SJSA1 (cell line): ENCODE results near the gene SMIM13. TPM values are rescaled to one million over a fixed set of nuclear protein-coding genes. Genes with fewer than 3 reads are reported as not detected.
"Not testable (repeated sequence)": the region's sequence is repeated elsewhere in the genome, so short reads cannot be mapped to it uniquely, and the experiment has no call there.

Experiments used
- DNase-seq, 2 experiments: peaks; one replicate each; pipeline ENCODE4 v3.0.0-alpha.2; 2015 to 2020; ENCODE audit warnings: low spot score in 2 of 2, low read depth in 1 of 2
- H3K27ac ChIP-seq: fragments of 250-450 bp; sonication (Bioruptor Pico); 2 replicates; pipeline ENCODE4 v1.5.1; 2020; ENCODE audit warnings: mild to moderate bottlenecking, moderate library complexity
- H3K27me3 ChIP-seq: fragments of 250-450 bp; sonication (Bioruptor Pico); replicated peaks from 2 replicates; pipeline ENCODE4 v1.5.1; 2020; ENCODE audit warnings: mild to moderate bottlenecking, moderate library complexity
- H3K36me3 ChIP-seq: fragments of 250-450 bp; sonication (Bioruptor Pico); 2 replicates; pipeline ENCODE4 v1.5.1; 2020; ENCODE audit warnings: mild to moderate bottlenecking
- H3K4me1 ChIP-seq: fragments of 250-450 bp; sonication (Bioruptor Pico); replicated peaks from 2 replicates; pipeline ENCODE4 v1.6.1; 2021; ENCODE audit warnings: mild to moderate bottlenecking
- H3K4me3 ChIP-seq: fragments of 250-450 bp; sonication (Bioruptor Pico); 2 replicates; pipeline ENCODE4 v1.5.1; 2020; ENCODE audit warnings: mild to moderate bottlenecking
- H3K9me3 ChIP-seq: fragments of 250-450 bp; sonication (Bioruptor Pico); replicated peaks from 2 replicates; pipeline ENCODE4 v1.5.1; 2020; ENCODE audit warnings: mild to moderate bottlenecking
- total RNA-seq: library from RNA; depleted of rRNA; stranded (reverse); fragments of >200 nt; shearing (Covaris generic); gene quantifications from 2 replicates; pipeline ENCODE4 v1.2.3, GENCODE V29; 2014

Gene SMIM13
- total RNA-seq, 1 experiment from 2014 or later, result 35.9 TPM

- H3K36me3 ChIP-seq, H3K4me3 ChIP-seq, H3K9me3 ChIP-seq, H3K27me3 ChIP-seq, H3K27ac ChIP-seq: not testable (repeated sequence)
- peak in 1 of 2 experiments; percentile 31 for DNase-seq
- peaks cover 10% of the 10 kb centered on the region for H3K4me1 ChIP-seq
Observed at GRCh38 chr6:11115808-11116536, 22.3 kb downstream of the SMIM13 start.

GRCh38 chr6:11120271-11121005 lies 26.8 kb downstream of the SMIM13 start:
- Histone ChIP-seq H3K9me3 (no peaks in the 10 kb centered on the region), H3K27ac (0 out of 2 replicates have a peak overlapping the region, but pooled peaks have one; percentile 1), H3K36me3 (no peaks in the 10 kb centered on the region), H3K27me3 (no peaks in the 10 kb centered on the region; the same call in 1 of the 2 replicates), H3K4me1 (peaks cover 10% of the 10 kb centered on the region), H3K4me3 (no peak overlapping the region)
- peak in 1 of 2 experiments; percentile 48 for DNase-seq

GRCh38 chr6:11121851-11122250 lies 28.2 kb downstream of the SMIM13 start:
- no peaks in the 10 kb centered on the region; the same call in 1 of the 2 replicates for H3K27me3 ChIP-seq
- H3K9me3 ChIP-seq, result no peaks in the 10 kb centered on the region
- H3K36me3 ChIP-seq, result peaks cover 3% of the 10 kb centered on the region; the same call in 1 of the 2 replicates
- H3K4me3 ChIP-seq, result no peak overlapping the region
- DNase-seq, result no peak
- H3K4me1 ChIP-seq, result peaks cover 13% of the 10 kb centered on the region
- no peak overlapping the region for H3K27ac ChIP-seq

- H3K4me1 ChIP-seq, result peaks cover 15% of the 10 kb centered on the region
- H3K27ac ChIP-seq, result no peak overlapping the region
- no peak overlapping the region for H3K4me3 ChIP-seq
- peaks cover 3% of the 10 kb centered on the region; the same call in 1 of the 2 replicates for H3K36me3 ChIP-seq
- DNase-seq, result no peak
- H3K27me3 ChIP-seq, result no peaks in the 10 kb centered on the region; the same call in 1 of the 2 replicates
- H3K9me3 ChIP-seq, result no peaks in the 10 kb centered on the region
Observed at GRCh38 chr6:11122380-11122779, 28.7 kb downstream of the SMIM13 start.

GRCh38 chr6:11123978-11124377 lies 30.3 kb downstream of the SMIM13 start:
- no peaks in the 10 kb centered on the region for H3K9me3 ChIP-seq
- no peak for DNase-seq
- no peak overlapping the region for H3K27ac ChIP-seq
- peaks cover 11% of the 10 kb centered on the region for H3K36me3 ChIP-seq
- no peak overlapping the region for H3K4me3 ChIP-seq
- H3K27me3 ChIP-seq, result no peaks in the 10 kb centered on the region; the same call in 1 of the 2 replicates
- H3K4me1 ChIP-seq, result peaks cover 15% of the 10 kb centered on the region

- H3K4me1 ChIP-seq, result peaks cover 4% of the 10 kb centered on the region
Observed at GRCh38 chr6:11126876-11127275, 33.2 kb downstream of the SMIM13 start.

GRCh38 chr6:11128608-11129007 lies 35.0 kb downstream of the SMIM13 start:
- H3K9me3 ChIP-seq, result no peaks in the 10 kb centered on the region

More at GRCh38 chr6:11126876-11127275, 33.2 kb downstream of the SMIM13 start:
- Histone ChIP-seq H3K27me3 (no peaks in the 10 kb centered on the region; the same call in 1 of the 2 replicates), H3K9me3 (no peaks in the 10 kb centered on the region), H3K27ac (no peak overlapping the region), H3K36me3 (peaks cover 11% of the 10 kb centered on the region), H3K4me3 (no peak overlapping the region)
- no peak for DNase-seq

GRCh38 chr6:11129908-11130565 lies 36.4 kb downstream of the SMIM13 start:
- H3K27me3 ChIP-seq, result no peaks in the 10 kb centered on the region
- H3K4me3 ChIP-seq, result no peak overlapping the region

More at GRCh38 chr6:11128608-11129007, 35.0 kb downstream of the SMIM13 start:
- Histone ChIP-seq H3K36me3 (peaks cover 11% of the 10 kb centered on the region), H3K27ac (no peak overlapping the region), H3K4me3 (no peak overlapping the region), H3K4me1 (peaks cover 4% of the 10 kb centered on the region), H3K27me3 (no peaks in the 10 kb centered on the region; the same call in 1 of the 2 replicates)
- DNase-seq, result no peak

GRCh38 chr6:11130605-11131004 lies 37.0 kb downstream of the SMIM13 start:
- no peak overlapping the region for H3K27ac ChIP-seq
- H3K9me3 ChIP-seq, result no peaks in the 10 kb centered on the region
- H3K4me3 ChIP-seq, result no peak overlapping the region
- no peaks in the 10 kb centered on the region for H3K27me3 ChIP-seq
- H3K4me1 ChIP-seq, result peaks cover 4% of the 10 kb centered on the region
- DNase-seq, result no peak
- H3K36me3 ChIP-seq, result peaks cover 22% of the 10 kb centered on the region

More at GRCh38 chr6:11129908-11130565, 36.4 kb downstream of the SMIM13 start:
- Histone ChIP-seq H3K9me3 (no peaks in the 10 kb centered on the region), H3K27ac (no peak overlapping the region), H3K36me3 (peaks cover 17% of the 10 kb centered on the region), H3K4me1 (peaks cover 4% of the 10 kb centered on the region)
- DNase-seq, result no peak

- no peaks in the 10 kb centered on the region for H3K27me3 ChIP-seq
- peaks cover 5% of the 10 kb centered on the region for H3K4me1 ChIP-seq
- no peak overlapping the region for H3K4me3 ChIP-seq
- no peak overlapping the region for H3K27ac ChIP-seq
- no peaks in the 10 kb centered on the region for H3K9me3 ChIP-seq
- DNase-seq, result no peak
- H3K36me3 ChIP-seq, result peaks cover 25% of the 10 kb centered on the region
Observed at GRCh38 chr6:11132194-11132888, 38.7 kb downstream of the SMIM13 start.

- Histone ChIP-seq H3K27me3 (no peaks in the 10 kb centered on the region), H3K27ac (no peak overlapping the region), H3K36me3 (peaks cover 18% of the 10 kb centered on the region), H3K4me1 (peaks cover 7% of the 10 kb centered on the region), H3K9me3 (no peaks in the 10 kb centered on the region), H3K4me3 (no peak overlapping the region)
- DNase-seq, result no peak
Observed at GRCh38 chr6:11133281-11133680, 39.6 kb downstream of the SMIM13 start.

- DNase-seq, result no peak
- Histone ChIP-seq H3K9me3 (no peaks in the 10 kb centered on the region), H3K36me3 (peaks cover 17% of the 10 kb centered on the region), H3K27ac (no peak overlapping the region), H3K27me3 (no peaks in the 10 kb centered on the region), H3K4me1 (peaks cover 22% of the 10 kb centered on the region), H3K4me3 (no peak overlapping the region)
Observed at GRCh38 chr6:11136809-11137208, 43.2 kb downstream of the SMIM13 start.
